22Rv1 (cell line): ENCODE measurements around the gene THAP10.

Source experiments
- CTCF ChIP-seq: fragments of 450-650 bp; IDR thresholded peaks from 2 replicates; pipeline ENCODE4 v1.5.1; 2017; ENCODE audit warnings: mild to moderate bottlenecking
- ZFX ChIP-seq: fragments of 450-650 bp; IDR thresholded peaks from 2 replicates; pipeline ENCODE4 v1.6.1; 2017; ENCODE audit warnings: antibody characterized with exemption, borderline replicate concordance

- TF ChIP-seq CTCF (no peak), ZFX (no peak)
Observed at GRCh38 chr15:70912187-70912586, 20.0 kb upstream of the THAP10 start.
